HepG2 (cell line): ENCODE measurements around the gene G6PC3. TPM values are rescaled to one million over a fixed set of nuclear protein-coding genes. Genes with fewer than 3 reads are reported as not detected.

Source experiments
- ATAC-seq: fragments of 200-7000 bp; cut with Tn5 transposase; 3 replicates; pipeline ENCODE4 v1.9.1; 2020; ENCODE audit warnings: mild to moderate bottlenecking, moderate library complexity
- BruUV-seq: library from RNA; stranded (reverse); fragments of 400-500 nt; replicated peaks from 2 replicates; lab custom pipeline; 2021; lab: Mats Ljungman, UMichigan
- CTCF ChIA-PET: fragments of 300-600 bp; formaldehyde crosslinking; extraction: SDS; loops from one replicate; lab custom pipeline; 2021; ENCODE audit warnings: low total read pairs, inconsistent platforms, low intra/inter-chr PET ratio; lab: Yijun Ruan, JAX
- POLR2A ChIA-PET: fragments of 350-600 bp; sonication (Branson Sonifier 250); formaldehyde crosslinking; loops from one replicate; lab custom pipeline; 2020; ENCODE audit warnings: antibody characterized with exemption, inconsistent platforms; lab: Yijun Ruan, JAX
- DNase-seq: peaks from one replicate; pipeline ENCODE4 v3.0.0-alpha.2; 2015; ENCODE audit warnings: low spot score
- FAIRE-seq: peaks from 3 replicates; lab custom pipeline; 2011; peaks lifted over from hg19 to GRCh38; lab: Jason Lieb, UNC
- H2AFZ ChIP-seq: one replicate; pipeline ENCODE4 v1.6.1; 2011; ENCODE audit warnings: low read length, inconsistent platforms
- H3K27ac ChIP-seq: fragments of 300-600 bp; 3 replicates; pipeline ENCODE4 v1.8.0; 2011; ENCODE audit warnings: mixed run types, mild to moderate bottlenecking, mixed read lengths, low read length, inconsistent platforms; ENCODE audit not compliant: insufficient read depth; ENCODE audit errors: extremely low read length
- H3K27me3 ChIP-seq, 2 experiments: fragments of 200-600 bp in 1 of 2; 2 replicates in 1 of 2; 3 replicates in 1 of 2; pipeline versions ENCODE4 v1.6.0 to v1.8.0; 2011; ENCODE audit warnings: low read length in 2 of 2, mild to moderate bottlenecking in 2 of 2, moderate library complexity in 2 of 2, inconsistent platforms in 1 of 2; ENCODE audit not compliant: insufficient read depth in 2 of 2, control insufficient read depth in 1 of 2
- H3K36me3 ChIP-seq, 2 experiments: fragments of 200-600 bp in 1 of 2; replicated peaks in 1 of 2; 2 replicates in 1 of 2; 3 replicates in 1 of 2; pipeline versions ENCODE4 v1.5.1 to v1.8.0; 2011; ENCODE audit warnings: low read length in 2 of 2, inconsistent platforms in 1 of 2; ENCODE audit not compliant: insufficient read depth in 2 of 2, control insufficient read depth in 1 of 2
- H3K4me1 ChIP-seq: 2 replicates; pipeline ENCODE4 v1.5.1; 2012; ENCODE audit warnings: low read length, inconsistent platforms; ENCODE audit not compliant: insufficient read depth
- H3K4me2 ChIP-seq: 2 replicates; pipeline ENCODE4 v1.6.0; 2011; ENCODE audit warnings: low read depth, low read length, inconsistent platforms
- H3K4me3 ChIP-seq, 3 experiments: fragments of 200-600 bp in 1 of 3; sonication (generic), shearing (Covaris generic) in 1 of 3; replicated peaks in 1 of 3; 2 replicates each; pipeline ENCODE4 v1.5.1; 2011 to 2016; ENCODE audit warnings: low read length in 3 of 3, inconsistent platforms in 2 of 3, low read depth in 2 of 3, mild to moderate bottlenecking in 2 of 3, control low read depth in 1 of 3, mixed read lengths in 1 of 3; ENCODE audit not compliant: insufficient read depth in 1 of 3
- H3K79me2 ChIP-seq: one replicate; pipeline ENCODE4 v1.6.1; 2011; ENCODE audit warnings: low read length, inconsistent platforms; ENCODE audit not compliant: insufficient read depth
- H3K9ac ChIP-seq: 2 replicates; pipeline ENCODE4 v1.6.0; 2011; ENCODE audit warnings: mild to moderate bottlenecking, low read depth, low read length, inconsistent platforms; ENCODE audit not compliant: insufficient read depth
- H3K9me3 ChIP-seq: 2 replicates; pipeline ENCODE4 v1.5.1; 2012; ENCODE audit warnings: mild to moderate bottlenecking, low read length
- H4K20me1 ChIP-seq: 2 replicates; pipeline ENCODE4 v1.6.0; 2011; ENCODE audit warnings: inconsistent platforms, mild to moderate bottlenecking, low read length, moderate library complexity; ENCODE audit not compliant: insufficient read depth
- ATRX ChIP-seq: sonication (generic); formaldehyde crosslinking; IDR thresholded peaks from 2 replicates; pipeline ENCODE4 v1.4.0; 2020; ENCODE audit warnings: missing genetic modification reagents, borderline replicate concordance
- CBX1 ChIP-seq: IDR thresholded peaks from one replicate; pipeline ENCODE4 v1.6.1; 2016; ENCODE audit warnings: antibody characterized with exemption, low read depth
- ELK4 ChIP-seq: sonication (generic); formaldehyde crosslinking; IDR thresholded peaks from 2 replicates; pipeline ENCODE4 v1.9.0; 2021; ENCODE audit warnings: missing genetic modification reagents, borderline replicate concordance
- HCFC1 ChIP-seq: fragments of 150-350 bp; IDR thresholded peaks from 2 replicates; pipeline ENCODE4 v1.6.1; 2014; ENCODE audit warnings: low read depth, low read length
- IRF1 ChIP-seq: sonication (generic); formaldehyde crosslinking; IDR thresholded peaks from 2 replicates; pipeline ENCODE4 v1.4.0; 2020; ENCODE audit warnings: low read depth, mild to moderate bottlenecking, missing genetic modification reagents
- NBN ChIP-seq: fragments of 450-650 bp; conservative IDR thresholded peaks from 2 replicates; pipeline ENCODE4 v1.6.1; 2017
- NR2F6 ChIP-seq, 2 experiments: IDR thresholded peaks; 2 replicates each; pipeline ENCODE4 v1.6.1; 2016; ENCODE audit warnings: antibody characterized with exemption in 1 of 2, mild to moderate bottlenecking in 1 of 2
- PRDM15 ChIP-seq: sonication (generic); formaldehyde crosslinking; IDR thresholded peaks from 2 replicates; pipeline ENCODE4 v1.4.0; 2020; ENCODE audit warnings: missing genetic modification reagents
- PREB ChIP-seq: sonication (generic); formaldehyde crosslinking; IDR thresholded peaks from 2 replicates; pipeline ENCODE4 v1.4.0; 2020; ENCODE audit warnings: missing genetic modification reagents
- SMAD9 ChIP-seq: sonication (generic); formaldehyde crosslinking; IDR thresholded peaks from 2 replicates; pipeline ENCODE4 v1.5.1; 2020; ENCODE audit warnings: mild to moderate bottlenecking, missing genetic modification reagents
- ZBTB39 ChIP-seq: sonication (generic); formaldehyde crosslinking; IDR thresholded peaks from 2 replicates; pipeline ENCODE4 v1.5.0; 2020; ENCODE audit warnings: missing genetic modification reagents
- ZBTB42 ChIP-seq: sonication (generic); formaldehyde crosslinking; IDR thresholded peaks from 2 replicates; pipeline ENCODE4 v1.5.0; 2020; ENCODE audit warnings: mild to moderate bottlenecking, missing genetic modification reagents
- ZFAT ChIP-seq: sonication (generic); formaldehyde crosslinking; conservative IDR thresholded peaks from 2 replicates; pipeline ENCODE4 v1.8.1; 2023; ENCODE audit warnings: missing genetic modification reagents, inconsistent platforms
- ZIK1 ChIP-seq: sonication (generic); formaldehyde crosslinking; IDR thresholded peaks from 2 replicates; pipeline ENCODE4 v1.5.0; 2020; ENCODE audit warnings: mild to moderate bottlenecking, low read depth, missing genetic modification reagents, borderline replicate concordance
- ZNF253 ChIP-seq: sonication (generic); formaldehyde crosslinking; IDR thresholded peaks from 2 replicates; pipeline ENCODE4 v1.8.0; 2022; ENCODE audit warnings: mild to moderate bottlenecking, missing genetic modification reagents, borderline replicate concordance
- ZNF562 ChIP-seq: sonication (generic); formaldehyde crosslinking; IDR thresholded peaks from 2 replicates; pipeline ENCODE4 v1.8.0; 2022; ENCODE audit warnings: missing genetic modification reagents, borderline replicate concordance
- ZNF777 ChIP-seq: sonication (generic); formaldehyde crosslinking; IDR thresholded peaks from 2 replicates; pipeline ENCODE4 v1.4.0; 2020; ENCODE audit warnings: missing genetic modification reagents
- WGBS: methylation state at CpG from one replicate; pipeline ENCODE4 v1.1.6; 2017; ENCODE audit warnings: low lambda C conversion rate; 5-methylcytosine and 5-hydroxymethylcytosine counted together
- in situ Hi-C: cut with HindIII; loops from 2 replicates; pipeline ENCODE4 v1.10.0; 2017; ENCODE audit warnings: low pct_unique_long_range_greater_than_20kb; ENCODE audit not compliant: extremely low pct_ligation_motif_present
- intact Hi-C: fragments of 100-400 bp; cut with micrococcal nuclease; formaldehyde crosslinking; loops from one replicate; pipeline ENCODE4 v1.10.0; 2022; ENCODE audit not compliant: unreplicated experiment
- polyA plus RNA-seq, 8 experiments: library from polyadenylated mRNA; depleted of rRNA in 3 of 8; stranded (reverse) in 7 of 8; unstranded in 1 of 8; fragments of >200 nt; fragmentation: Illumina TruSeq in 4 of 8; extraction: Trizol in 4 of 8; gene quantifications; 2 replicates each; pipeline versions ENCODE4 v1.2.1 to v1.2.3, GENCODE V29; 2011 to 2016; ENCODE audit warnings: low read depth in 4 of 8, missing spikeins in 1 of 8, mixed read lengths in 1 of 8; ENCODE audit not compliant: insufficient read depth in 1 of 8
- total RNA-seq, 5 experiments: library from RNA; depleted of rRNA; stranded (reverse); fragments of >200 nt; fragmentation: Illumina TruSeq; extraction: Trizol; gene quantifications; 2 replicates each; pipeline ENCODE4 v1.2.3, GENCODE V29; 2016; ENCODE audit warnings: low read depth in 1 of 5

G6PC3 gene
- total and polyA plus RNA-seq, 2 of the 13 experiments (the other 11 are each of a cell fraction or from before 2014, with no cell fraction given) = 38.5 to 75.8 TPM

- no peaks in the 10 kb centered on the region for H3K9me3 ChIP-seq
- 81% methylated on average over 5 of the region's 5 CpGs for WGBS
- no peak overlapping the region for H2AFZ ChIP-seq
- no peak overlapping the region for H3K4me3 ChIP-seq
- FAIRE-seq = no peak
- peaks cover 31% of the 10 kb centered on the region for H3K4me1 ChIP-seq
- CTCF ChIA-PET = interaction anchor here (3.7 kb wide), 1 partner anchor 30 kb away, joined by 80 read pairs; no protein-coding TSS in a partner anchor
- H3K79me2 ChIP-seq = no peaks in the 10 kb centered on the region
- H3K9ac ChIP-seq = no peak overlapping the region; the same call in 1 of the 2 replicates
- no peak overlapping the region for H3K27ac ChIP-seq
- intact Hi-C loops = no loop called here
- in situ Hi-C loops = no loop called here
- no peak for DNase-seq
- no peak for ATAC-seq
- no TSS peak for BruUV-seq
- no peaks in the 10 kb centered on the region for H3K27me3 ChIP-seq
- POLR2A ChIA-PET = interaction anchor here (1.3 to 2.4 kb wide), 4 partner anchors 19 to 83 kb away, joined by 6 to 11 read pairs (median 8); partner anchors contain the start of genes HDAC5 and LSM12
- H3K36me3 ChIP-seq = peaks cover 19 to 47% of the 10 kb centered on the region in 2 experiments
- H3K4me2 ChIP-seq = no peak overlapping the region
- no peaks in the 10 kb centered on the region for H4K20me1 ChIP-seq
- TF ChIP-seq ZNF777 (CRISPR knock-in tag) (no peak), ZNF253 (no peak), ZIK1 (CRISPR knock-in tag) (no peak), ZBTB42 (no peak), PRDM15 (no peak), NBN (no peak), ELK4 (CRISPR knock-in tag) (no peak), ATRX (CRISPR knock-in tag) (no peak), ZBTB39 (CRISPR knock-in tag) (no peak), ZFAT (CRISPR knock-in tag) (no peak), HCFC1 (no peak), NR2F6 (IDR thresholded peaks at IDR 0.05) (no peak), NR2F6 (CRISPR knock-in tag; IDR thresholded peaks at IDR 0.05) (no peak), CBX1 (no peak), PREB (CRISPR knock-in tag) (no peak), IRF1 (CRISPR knock-in tag) (no peak), SMAD9 (no peak), ZNF562 (CRISPR knock-in tag) (no peak)
These were observed 15.4 kb downstream of the G6PC3 start for GRCh38 chr17:44085908-44086307.
